ENCODE results near the gene PBLD.
A peak's percentile ranks its signal among the peaks of the same experiment; 100 is the strongest.
"Not testable (repeated sequence)": the region's sequence is repeated elsewhere in the genome, so short reads cannot be mapped to it uniquely, and the experiment has no call there.

The PBLD gene

DNA sequence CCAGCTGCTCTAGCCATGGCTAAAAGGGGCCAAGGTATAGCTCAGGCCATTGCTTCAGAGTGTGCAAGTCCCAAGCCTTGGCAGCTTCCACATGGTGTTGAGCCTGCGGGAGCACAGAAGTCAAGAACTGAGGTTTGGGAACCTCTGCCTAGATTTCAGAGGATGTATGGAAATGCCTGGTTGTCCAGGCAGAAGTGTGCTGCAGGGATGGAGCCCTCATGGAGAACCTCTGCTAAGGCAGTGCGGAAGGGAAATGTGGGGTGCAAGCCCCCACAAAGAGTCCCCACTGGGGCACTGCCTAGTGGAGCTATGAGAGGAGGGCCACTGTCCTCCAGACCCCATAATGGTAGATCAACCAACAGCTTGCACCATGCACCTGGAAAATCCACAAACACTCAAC lies 54.9 kb downstream of the PBLD start:
- DNase-seq = not testable (repeated sequence)

DNA sequence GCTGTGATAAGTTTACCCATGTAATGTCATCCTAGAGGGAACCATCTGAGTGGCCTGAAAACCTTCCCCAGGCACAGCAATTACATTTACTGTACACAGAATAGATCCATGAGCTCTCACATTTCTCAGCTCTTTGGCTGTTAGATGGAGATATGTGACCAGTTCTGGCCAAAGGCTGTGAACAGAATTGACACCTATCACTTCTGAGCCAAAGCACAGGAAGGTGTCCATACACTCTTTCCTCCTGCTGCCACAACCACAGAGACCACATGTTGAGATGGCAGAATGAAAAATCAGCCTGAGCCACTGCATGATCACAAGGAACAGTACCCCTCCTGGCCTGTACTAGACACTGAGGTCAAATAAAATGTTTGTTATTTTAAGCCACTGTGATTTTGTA lies 56.5 kb downstream of the PBLD start:
- no peak for DNase-seq

GRCh38 chr10:68275600-68276126 lies 57.1 kb downstream of the PBLD start:
- DNase-seq = no peak

- no peak for DNase-seq
Observed at GRCh38 chr10:68272833-68273232, 59.9 kb downstream of the PBLD start.

GRCh38 chr10:68271196-68271882 lies 61.4 kb downstream of the PBLD start:
- DNase-seq = no peak

DNA sequence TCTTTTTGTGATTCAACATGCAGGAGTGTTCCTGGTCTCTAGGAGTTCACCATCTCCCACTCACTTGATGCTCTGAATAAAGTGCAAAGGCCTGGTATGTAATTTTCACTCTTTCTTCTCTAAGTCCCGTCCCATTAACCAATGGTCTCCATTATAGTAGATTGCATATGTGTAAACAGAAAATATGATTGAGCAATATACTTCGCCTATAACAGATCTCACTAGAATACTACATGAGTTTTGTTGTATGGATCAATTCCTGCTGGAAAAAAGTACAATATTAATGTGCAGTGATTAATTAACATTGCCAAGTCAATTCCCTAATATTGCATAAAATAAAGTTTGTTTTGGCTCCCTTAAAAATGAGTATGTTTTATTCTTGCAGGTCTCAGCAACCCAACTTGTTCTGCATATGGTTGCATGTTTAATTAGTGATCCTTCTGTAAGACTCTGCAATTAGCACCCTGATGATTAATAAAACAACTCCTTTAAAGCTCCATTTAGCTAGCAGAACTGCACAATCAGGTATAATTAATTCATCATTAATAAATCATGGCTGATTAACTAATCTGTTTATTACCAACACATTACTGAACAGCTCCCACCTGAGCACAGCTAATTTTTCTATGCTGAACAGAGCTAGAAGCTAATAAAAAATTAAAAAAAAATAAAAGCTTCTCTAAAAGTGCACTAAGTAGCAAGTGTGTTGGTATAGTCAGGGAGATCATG lies 63.0 kb downstream of the PBLD start:
- DNase-seq = no peak

GRCh38 chr10:68261132-68261856 lies 71.4 kb downstream of the PBLD start:
- no peak for DNase-seq

GRCh38 chr10:68253346-68253745 lies 79.4 kb downstream of the PBLD start:
- DNase-seq = no peak

GRCh38 chr10:68251625-68252495 lies 80.9 kb downstream of the PBLD start:
- no peak for DNase-seq

DNA sequence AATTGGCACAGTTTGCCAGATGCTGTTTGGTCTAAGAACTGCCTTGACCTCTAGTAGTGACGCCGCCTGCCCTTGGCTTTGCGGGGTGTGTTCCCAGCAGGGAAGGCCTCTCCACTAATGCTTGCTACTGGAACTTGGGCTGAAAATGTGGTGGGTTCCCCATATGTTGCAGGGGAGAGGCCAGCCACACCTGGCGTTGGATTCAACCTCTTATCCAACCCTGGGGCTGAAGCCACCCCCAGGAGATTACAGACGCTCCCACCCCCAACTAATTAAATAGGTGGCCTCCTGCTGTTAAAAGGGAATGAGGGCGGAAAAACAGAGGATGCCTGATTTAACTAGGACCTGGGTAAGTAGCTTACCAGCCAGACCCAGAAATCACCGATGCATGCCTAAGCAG lies 81.6 kb downstream of the PBLD start:
- no peak for DNase-seq

- DNase-seq = no peak
Observed at GRCh38 chr10:68249297-68249696, 83.4 kb downstream of the PBLD start.

GRCh38 chr10:68247931-68248330 lies 84.8 kb downstream of the PBLD start:
- no peak for DNase-seq

DNA sequence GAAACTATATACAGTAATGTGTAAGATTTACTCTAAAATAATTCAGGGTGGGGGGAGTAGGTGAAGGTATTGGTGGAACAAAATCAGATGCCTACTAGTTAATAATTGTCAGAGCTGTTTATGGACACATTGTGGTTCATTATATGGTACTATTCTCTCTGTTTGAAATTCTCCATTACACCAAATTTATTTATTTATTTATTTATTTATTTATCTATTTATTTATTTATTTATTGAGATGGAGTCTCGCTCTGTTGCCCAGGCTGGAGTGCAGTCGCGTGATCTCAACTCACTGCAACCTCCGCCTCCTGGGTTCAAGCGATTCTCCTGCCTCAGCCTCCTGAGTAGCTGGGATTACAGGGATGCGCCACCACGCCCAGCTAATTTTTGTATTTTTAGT lies 86.3 kb downstream of the PBLD start:
- DNase-seq = not testable (repeated sequence)

GRCh38 chr10:68242051-68242450 lies 90.7 kb downstream of the PBLD start:
- DNase-seq = peak; percentile 9

- no peak for DNase-seq
Observed at GRCh38 chr10:68239596-68240150, 93.1 kb downstream of the PBLD start.

GRCh38 chr10:68239069-68239468 lies 93.7 kb downstream of the PBLD start:
- no peak for DNase-seq

DNA sequence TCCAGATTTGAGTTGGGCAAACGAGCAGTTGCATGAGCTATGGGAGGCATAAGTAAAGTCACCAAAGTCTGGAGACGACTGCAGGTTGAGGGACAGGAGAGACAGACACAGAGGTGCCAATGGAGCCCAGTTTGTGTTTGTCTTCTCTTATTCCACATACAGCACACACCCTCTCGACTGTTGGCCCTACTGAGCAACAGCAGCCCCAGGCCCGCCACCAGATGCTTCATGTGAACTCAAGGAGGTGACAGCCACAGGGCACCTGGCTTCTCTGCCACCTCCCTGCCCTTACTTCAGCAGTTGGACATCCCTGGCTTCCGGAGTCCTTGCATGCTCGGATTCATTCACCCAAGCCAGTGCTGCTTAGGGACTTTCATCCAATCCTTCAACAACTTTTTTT lies 94.4 kb downstream of the PBLD start:
- no peak for DNase-seq

GRCh38 chr10:68237173-68237572 lies 95.6 kb downstream of the PBLD start:
- no peak for DNase-seq

GRCh38 chr10:68235581-68235980 lies 97.1 kb downstream of the PBLD start:
- DNase-seq = no peak

DNA sequence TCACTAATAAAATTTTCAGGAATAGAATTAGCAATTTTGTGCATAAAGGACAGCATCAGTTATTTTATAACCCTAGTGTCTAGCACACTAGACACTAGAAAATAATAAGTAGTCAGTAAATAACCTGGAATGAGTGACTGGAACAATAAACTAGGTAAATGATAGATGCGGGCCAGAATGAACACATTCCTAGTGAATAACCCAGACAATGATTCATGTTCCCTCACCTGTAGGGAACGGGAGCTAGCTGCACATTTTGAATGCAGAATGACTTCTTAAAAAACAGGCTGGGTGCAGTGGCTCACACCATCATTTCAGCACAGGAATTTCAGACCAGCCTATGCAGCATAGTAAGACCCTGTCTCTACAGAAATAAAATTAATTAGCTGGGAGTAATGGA lies 97.6 kb downstream of the PBLD start:
- DNase-seq = no peak

- no peak for DNase-seq
Observed at GRCh38 chr10:68233046-68233445, 99.7 kb downstream of the PBLD start.
